ENCODE measurements around the gene PHACTR1. TPM values are rescaled to one million over a fixed set of nuclear protein-coding genes. Genes with fewer than 3 reads are reported as not detected.

PHACTR1 gene
- total RNA-seq, 4 donors from 2014 or later = 1.2 to 3.2 (median 1.6) TPM; not detected in 1

GRCh38 chr6:13295576-13295975, 579.0 kb downstream of the PHACTR1 start:
- Histone ChIP-seq H3K9me3 (no peaks in the 10 kb centered on the region), H3K27me3 (no peaks in the 10 kb centered on the region), H3K36me3 (peaks cover 0 to 9% (median 2%) of the 10 kb centered on the region in 4 donors), H3K27ac (no peak overlapping the region), H3K4me1 (no peaks in the 10 kb centered on the region), H3K4me3 (no peak overlapping the region)
- TF ChIP-seq CTCF (IDR thresholded peaks at IDR 0.05) (no peak), POLR2A (IDR thresholded peaks at IDR 0.05) (no peak), EP300 (IDR thresholded peaks at IDR 0.05; ENCODE audit: low read depth) (no peak), POLR2AphosphoS5 (IDR thresholded peaks at IDR 0.05) (no peak)
- no peak for DNase-seq
- intact Hi-C loops (cut with DNase I; ENCODE audit: low total_unique reads) (no loop called here), in situ Hi-C loops (cut with MboI; ENCODE audit: low pct_ligation_motif_present in 1 of 4, low pct_unique_long_range_greater_than_20kb in 1 of 4, low sequenced_read_pairs in 3 of 4) (no loop called here)
- 93% methylated on average over 11 of the region's 11 CpGs; no CpG with 5 or more reads in 1 of the 2 donors for WGBS, 2 donors (ENCODE audit: low coverage in 1 of 2)

- no peaks in the 10 kb centered on the region for H3K27me3 ChIP-seq
- no peak for DNase-seq
- WGBS, 2 donors (ENCODE audit: low coverage in 1 of 2) = 90 to 91% methylated on average over 3 to 9 of the region's 9 CpGs
- no peak overlapping the region for H3K27ac ChIP-seq
- in situ Hi-C loops (cut with MboI; ENCODE audit: low pct_ligation_motif_present in 1 of 4, low pct_unique_long_range_greater_than_20kb in 1 of 4, low sequenced_read_pairs in 3 of 4) (no loop called here), intact Hi-C loops (cut with DNase I; ENCODE audit: low total_unique reads) (no loop called here)
- H3K4me1 ChIP-seq = no peaks in the 10 kb centered on the region
- H3K36me3 ChIP-seq = peaks cover 0 to 9% (median 2%) of the 10 kb centered on the region in 4 donors
- TF ChIP-seq POLR2A (IDR thresholded peaks at IDR 0.05) = no peak
- TF ChIP-seq CTCF (IDR thresholded peaks at IDR 0.05) = no peak
- TF ChIP-seq EP300 (IDR thresholded peaks at IDR 0.05; ENCODE audit: low read depth) = no peak
- TF ChIP-seq POLR2AphosphoS5 (IDR thresholded peaks at IDR 0.05) = no peak
- H3K4me3 ChIP-seq = no peak overlapping the region
- H3K9me3 ChIP-seq = no peaks in the 10 kb centered on the region
These were observed 580.0 kb downstream of the PHACTR1 start for GRCh38 chr6:13296536-13296997.

- intact Hi-C loops (cut with DNase I; ENCODE audit: low total_unique reads) (no loop called here), in situ Hi-C loops (cut with MboI; ENCODE audit: low pct_ligation_motif_present in 1 of 4, low pct_unique_long_range_greater_than_20kb in 1 of 4, low sequenced_read_pairs in 3 of 4) (no loop called here)
- WGBS, 2 donors (ENCODE audit: low coverage in 1 of 2) = 88 to 93% methylated on average over 2 to 5 of the region's 5 CpGs
These were observed 580.8 kb downstream of the PHACTR1 start for GRCh38 chr6:13297391-13297790.

GRCh38 chr6:13298446-13298845, 581.9 kb downstream of the PHACTR1 start:
- in situ Hi-C loops (cut with MboI; ENCODE audit: low pct_ligation_motif_present in 1 of 4, low pct_unique_long_range_greater_than_20kb in 1 of 4, low sequenced_read_pairs in 3 of 4) = no loop called here
- intact Hi-C loops (cut with DNase I; ENCODE audit: low total_unique reads) = no loop called here
- Histone ChIP-seq H3K36me3 (peaks cover 0 to 9% (median 2%) of the 10 kb centered on the region in 4 donors), H3K4me1 (peaks cover 5 to 15% (median 13%) of the 10 kb centered on the region in 4 donors), H3K4me3 (no peak overlapping the region), H3K9me3 (no peaks in the 10 kb centered on the region), H3K27me3 (no peaks in the 10 kb centered on the region), H3K27ac (no peak overlapping the region)
- no peak for DNase-seq
- TF ChIP-seq POLR2A (IDR thresholded peaks at IDR 0.05) (no peak), POLR2AphosphoS5 (IDR thresholded peaks at IDR 0.05) (no peak), CTCF (IDR thresholded peaks at IDR 0.05) (no peak), EP300 (IDR thresholded peaks at IDR 0.05; ENCODE audit: low read depth) (no peak)
- 71 to 77% methylated on average over 2 to 3 of the region's 3 CpGs for WGBS, 2 donors (ENCODE audit: low coverage in 1 of 2)

More at GRCh38 chr6:13297391-13297790, 580.8 kb downstream of the PHACTR1 start:
- Histone ChIP-seq H3K9me3 (no peaks in the 10 kb centered on the region), H3K27ac (no peak overlapping the region), H3K27me3 (no peaks in the 10 kb centered on the region), H3K36me3 (peaks cover 0 to 9% (median 2%) of the 10 kb centered on the region in 4 donors), H3K4me1 (peaks cover 2 to 4% (median 3%) of the 10 kb centered on the region in 4 donors), H3K4me3 (no peak overlapping the region)
- TF ChIP-seq CTCF (IDR thresholded peaks at IDR 0.05) (no peak), POLR2AphosphoS5 (IDR thresholded peaks at IDR 0.05) (no peak), POLR2A (IDR thresholded peaks at IDR 0.05) (no peak)
- no peak for DNase-seq
